HG02938 (cell line): ENCODE data around the gene PLPPR1.

Experiments
- ATAC-seq: cut with Tn5 transposase; IDR thresholded peaks from one replicate; pipeline ENCODE4 v1.9.1; 2021; ENCODE audit warnings: mild to moderate bottlenecking, moderate library complexity; ENCODE audit not compliant: unreplicated experiment

The PLPPR1 gene

GRCh38 chr9:101333926-101334702 lies 305.6 kb downstream of the PLPPR1 start:
- ATAC-seq, result no peak

GRCh38 chr9:101336091-101336490 lies 307.6 kb downstream of the PLPPR1 start:
- no peak for ATAC-seq

GRCh38 chr9:101337237-101337636 lies 308.7 kb downstream of the PLPPR1 start:
- no peak for ATAC-seq

- no peak for ATAC-seq
Observed at GRCh38 chr9:101341958-101342357, 313.4 kb downstream of the PLPPR1 start.

GRCh38 chr9:101342595-101342994 lies 314.1 kb downstream of the PLPPR1 start:
- no peak for ATAC-seq

GRCh38 chr9:101350285-101350684 lies 321.8 kb downstream of the PLPPR1 start:
- no peak for ATAC-seq

GRCh38 chr9:101352892-101353463 lies 324.5 kb downstream of the PLPPR1 start:
- ATAC-seq, result no peak

GRCh38 chr9:101353683-101354082 lies 325.2 kb downstream of the PLPPR1 start:
- no peak for ATAC-seq

GRCh38 chr9:101354143-101354764 lies 325.7 kb downstream of the PLPPR1 start:
- no peak for ATAC-seq

GRCh38 chr9:101354765-101355708 lies 326.5 kb downstream of the PLPPR1 start:
- ATAC-seq, result no peak

GRCh38 chr9:101356619-101357018 lies 328.1 kb downstream of the PLPPR1 start:
- ATAC-seq, result no peak

- no peak for ATAC-seq
Observed at GRCh38 chr9:101359679-101360078, 331.2 kb downstream of the PLPPR1 start.

GRCh38 chr9:101360647-101361046 lies 332.1 kb downstream of the PLPPR1 start:
- ATAC-seq, result no peak

- no peak for ATAC-seq
Observed at GRCh38 chr9:101362450-101362849, 333.9 kb downstream of the PLPPR1 start.

- no peak for ATAC-seq
Observed at GRCh38 chr9:101365181-101365580, 336.7 kb downstream of the PLPPR1 start.

GRCh38 chr9:101366038-101366756 lies 337.7 kb downstream of the PLPPR1 start:
- ATAC-seq, result no peak

GRCh38 chr9:101367323-101367722 lies 338.8 kb downstream of the PLPPR1 start:
- ATAC-seq, result no peak

- ATAC-seq, result no peak
Observed at GRCh38 chr9:101369286-101369685, 340.8 kb downstream of the PLPPR1 start.

- no peak for ATAC-seq
Observed at GRCh38 chr9:101369884-101370531, 341.5 kb downstream of the PLPPR1 start.

- no peak for ATAC-seq
Observed at GRCh38 chr9:101371813-101372212, 343.3 kb downstream of the PLPPR1 start.
